OCI-LY3 (cell line): ENCODE measurements around the gene TEX29.

ENCODE experiments used
- H2AFZ ChIP-seq: fragments of 200-600, 300-600 bp; shearing (Covaris generic); 2 replicates; pipeline ENCODE4 v1.6.0; 2014; ENCODE audit warnings: antibody characterized with exemption, low read depth, low read length
- H3K27ac ChIP-seq: fragments of 200-600, 300-600 bp; sonication (generic); 2 replicates; pipeline ENCODE4 v1.5.1; 2014; ENCODE audit warnings: mild to moderate bottlenecking, low read length, moderate library complexity, mixed read lengths
- H3K27me3 ChIP-seq: fragments of 200-600, 300-600 bp; sonication (generic); 2 replicates; pipeline ENCODE4 v1.6.1; 2014; ENCODE audit warnings: low read depth, low read length, mixed read lengths
- H3K36me3 ChIP-seq: fragments of 200-600, 300-600 bp; sonication (generic); replicated peaks from 2 replicates; pipeline ENCODE3; 2014; ENCODE audit warnings: low read depth, low read length, mixed read lengths
- H3K4me1 ChIP-seq: fragments of 300-600, 200-600 bp; sonication (generic); 2 replicates; pipeline ENCODE4 v1.6.1; 2014; ENCODE audit warnings: low read length, mixed read lengths
- H3K4me2 ChIP-seq: fragments of 200-600, 300-600 bp; sonication (generic); 2 replicates; pipeline ENCODE4 v1.6.1; 2014; ENCODE audit warnings: low read length, mixed read lengths
- H3K4me3 ChIP-seq: fragments of 300-600, 200-600 bp; sonication (generic); 2 replicates; pipeline ENCODE4 v1.5.1; 2014; ENCODE audit warnings: antibody characterized with exemption, mild to moderate bottlenecking, low read length, moderate library complexity
- H3K79me2 ChIP-seq: fragments of 300-600, 200-600 bp; shearing (Covaris generic); 2 replicates; pipeline ENCODE4 v1.6.1; 2014; ENCODE audit warnings: mild to moderate bottlenecking, low read length, mixed read lengths
- H3K9ac ChIP-seq: fragments of 300-600, 200-600 bp; shearing (Covaris generic); 2 replicates; pipeline ENCODE4 v1.6.0; 2014; ENCODE audit warnings: mild to moderate bottlenecking, low read length, moderate library complexity
- H3K9me3 ChIP-seq: fragments of 200-600, 300-600 bp; shearing (Covaris generic); 2 replicates; pipeline ENCODE4 v1.6.1; 2014; ENCODE audit warnings: low read length, mixed read lengths; ENCODE audit not compliant: insufficient read depth
- H4K20me1 ChIP-seq: fragments of 200-600, 300-600 bp; sonication (generic); 2 replicates; pipeline ENCODE4 v1.6.1; 2016; ENCODE audit warnings: low read length, mixed read lengths; ENCODE audit not compliant: insufficient read depth
- EZH2phosphoT487 ChIP-seq: fragments of 200-600 bp; shearing (Covaris generic); IDR thresholded peaks from 2 replicates; pipeline ENCODE4 v1.6.1; 2018; ENCODE audit warnings: antibody characterized with exemption, mixed run types, low read depth
- TF ChIP-seq, protein P1 (sequence below): fragments of 200-600, 300-600 bp; sonication (generic); IDR thresholded peaks from 2 replicates; pipeline ENCODE4 v1.5.1; 2014; ENCODE audit warnings: antibody characterized with exemption, low read length, low read depth

The TEX29 gene

DNA sequence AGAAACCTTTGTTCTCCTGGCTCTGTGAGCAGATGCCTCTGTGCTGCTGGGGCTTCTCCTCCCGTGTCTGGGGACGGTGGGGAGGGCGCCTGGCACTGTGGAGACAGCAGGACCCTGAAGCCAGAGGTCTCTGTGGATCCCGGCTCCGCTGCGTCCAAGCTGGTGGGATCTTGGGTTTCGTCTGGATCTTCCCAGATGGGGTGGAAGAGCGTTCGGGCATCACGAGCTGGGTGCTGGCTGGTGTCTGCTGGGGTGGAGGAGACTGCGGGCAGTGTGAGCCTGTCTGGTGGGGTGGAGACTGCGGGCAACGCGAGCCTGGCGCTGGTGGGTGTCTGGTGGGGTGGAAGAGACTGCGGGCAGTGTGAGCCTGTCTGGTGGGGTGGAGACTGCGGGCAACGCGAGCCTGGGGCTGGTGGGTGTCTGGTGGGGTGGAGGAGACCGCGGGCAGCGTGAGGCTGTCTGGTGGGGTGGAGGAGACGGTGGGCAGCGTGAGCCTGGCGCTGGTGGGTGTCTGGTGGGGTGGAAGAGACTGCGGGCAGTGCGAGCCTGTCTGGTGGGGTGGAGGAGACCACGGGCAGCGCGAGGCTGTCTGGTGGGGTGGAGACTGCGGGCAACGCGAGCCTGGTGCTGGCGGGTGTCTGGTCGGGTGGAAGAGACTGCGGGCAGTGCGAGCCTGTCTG lies 5.6 kb downstream of the TEX29 start:
- no peak overlapping the region for H3K4me3 ChIP-seq
- no peaks in the 10 kb centered on the region for H3K27me3 ChIP-seq
- no peaks in the 10 kb centered on the region for H3K36me3 ChIP-seq
- H4K20me1 ChIP-seq = no peaks in the 10 kb centered on the region
- no peaks in the 10 kb centered on the region for H3K9me3 ChIP-seq
- H3K4me2 ChIP-seq = no peak overlapping the region
- no peak for TF ChIP-seq EZH2phosphoT487
- TF ChIP-seq, protein P1, sequence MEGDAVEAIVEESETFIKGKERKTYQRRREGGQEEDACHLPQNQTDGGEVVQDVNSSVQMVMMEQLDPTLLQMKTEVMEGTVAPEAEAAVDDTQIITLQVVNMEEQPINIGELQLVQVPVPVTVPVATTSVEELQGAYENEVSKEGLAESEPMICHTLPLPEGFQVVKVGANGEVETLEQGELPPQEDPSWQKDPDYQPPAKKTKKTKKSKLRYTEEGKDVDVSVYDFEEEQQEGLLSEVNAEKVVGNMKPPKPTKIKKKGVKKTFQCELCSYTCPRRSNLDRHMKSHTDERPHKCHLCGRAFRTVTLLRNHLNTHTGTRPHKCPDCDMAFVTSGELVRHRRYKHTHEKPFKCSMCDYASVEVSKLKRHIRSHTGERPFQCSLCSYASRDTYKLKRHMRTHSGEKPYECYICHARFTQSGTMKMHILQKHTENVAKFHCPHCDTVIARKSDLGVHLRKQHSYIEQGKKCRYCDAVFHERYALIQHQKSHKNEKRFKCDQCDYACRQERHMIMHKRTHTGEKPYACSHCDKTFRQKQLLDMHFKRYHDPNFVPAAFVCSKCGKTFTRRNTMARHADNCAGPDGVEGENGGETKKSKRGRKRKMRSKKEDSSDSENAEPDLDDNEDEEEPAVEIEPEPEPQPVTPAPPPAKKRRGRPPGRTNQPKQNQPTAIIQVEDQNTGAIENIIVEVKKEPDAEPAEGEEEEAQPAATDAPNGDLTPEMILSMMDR = no peak
- no peak overlapping the region for H2AFZ ChIP-seq
- no peaks in the 10 kb centered on the region for H3K79me2 ChIP-seq
- H3K4me1 ChIP-seq = no peaks in the 10 kb centered on the region
- no peak overlapping the region for H3K27ac ChIP-seq
- H3K9ac ChIP-seq = no peak overlapping the region

DNA sequence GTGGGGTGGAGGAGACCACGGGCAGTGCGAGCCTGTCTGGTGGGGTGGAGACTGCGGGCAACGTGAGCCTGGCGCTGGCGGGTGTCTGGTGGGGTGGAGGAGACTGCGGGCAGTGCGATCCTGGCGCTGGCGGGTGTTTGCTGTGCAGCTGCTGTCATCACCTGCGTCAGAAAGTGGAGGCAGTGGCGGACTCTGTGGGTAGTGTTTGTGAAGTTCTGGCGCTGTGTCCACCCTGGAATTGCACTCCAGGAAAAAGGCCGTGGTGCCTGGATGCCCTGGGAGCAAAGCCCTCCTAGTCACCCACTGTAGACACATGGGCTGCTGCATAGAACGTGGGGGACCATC lies 6.2 kb downstream of the TEX29 start:
- Histone ChIP-seq H3K27me3 (no peaks in the 10 kb centered on the region), H3K4me3 (no peak overlapping the region)
- TF ChIP-seq, protein P1 = no peak
- no peak for TF ChIP-seq EZH2phosphoT487

DNA sequence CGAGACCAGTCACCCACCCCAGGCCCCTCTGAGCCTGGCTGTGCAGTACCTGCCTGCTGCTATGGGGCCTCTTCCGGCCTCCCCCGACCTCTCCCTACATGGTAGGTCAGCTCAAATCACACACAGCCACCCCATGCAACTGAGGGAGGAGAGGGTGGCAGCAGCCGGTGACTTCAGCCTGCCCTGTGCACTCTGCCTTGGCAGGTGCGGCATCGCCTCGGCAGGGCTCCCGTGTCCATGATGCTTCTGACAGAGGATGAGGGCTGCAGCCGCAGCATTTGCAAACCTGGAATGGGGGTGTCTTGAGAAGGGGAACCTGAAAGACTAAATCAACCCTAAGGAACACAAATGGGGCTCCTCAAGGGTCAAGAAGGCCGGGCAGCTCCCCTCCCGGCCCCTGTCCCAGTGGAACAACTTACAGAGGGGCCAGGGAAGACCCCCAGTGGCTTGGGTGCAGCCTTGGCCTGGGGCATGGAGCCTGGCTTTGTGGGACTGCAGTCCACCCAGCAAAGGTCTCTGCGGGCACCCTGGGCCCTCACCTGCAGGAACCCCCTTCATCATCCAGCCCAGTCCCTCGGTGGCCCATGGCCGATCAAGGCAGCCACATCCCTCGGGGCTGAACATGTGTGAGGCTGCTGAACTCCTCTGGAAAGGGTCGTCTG lies 6.7 kb downstream of the TEX29 start:
- H3K4me3 ChIP-seq = no peak overlapping the region
- H3K4me2 ChIP-seq = no peak overlapping the region
- H3K36me3 ChIP-seq = no peaks in the 10 kb centered on the region
- no peak for TF ChIP-seq EZH2phosphoT487
- H3K4me1 ChIP-seq = no peaks in the 10 kb centered on the region
- no peaks in the 10 kb centered on the region for H3K9me3 ChIP-seq
- no peak overlapping the region for H3K9ac ChIP-seq
- no peaks in the 10 kb centered on the region for H3K27me3 ChIP-seq
- H2AFZ ChIP-seq = no peak overlapping the region
- no peaks in the 10 kb centered on the region for H4K20me1 ChIP-seq
- no peak overlapping the region for H3K27ac ChIP-seq
- H3K79me2 ChIP-seq = no peaks in the 10 kb centered on the region

More for the DNA sequence above, 6.2 kb downstream of the TEX29 start:
- H4K20me1 ChIP-seq = no peaks in the 10 kb centered on the region
- no peak overlapping the region for H3K27ac ChIP-seq
- no peaks in the 10 kb centered on the region for H3K9me3 ChIP-seq
- no peaks in the 10 kb centered on the region for H3K4me1 ChIP-seq
- no peak overlapping the region for H3K9ac ChIP-seq
- H3K79me2 ChIP-seq = no peaks in the 10 kb centered on the region
- H3K4me2 ChIP-seq = no peak overlapping the region
- H2AFZ ChIP-seq = no peak overlapping the region
- no peaks in the 10 kb centered on the region for H3K36me3 ChIP-seq

DNA sequence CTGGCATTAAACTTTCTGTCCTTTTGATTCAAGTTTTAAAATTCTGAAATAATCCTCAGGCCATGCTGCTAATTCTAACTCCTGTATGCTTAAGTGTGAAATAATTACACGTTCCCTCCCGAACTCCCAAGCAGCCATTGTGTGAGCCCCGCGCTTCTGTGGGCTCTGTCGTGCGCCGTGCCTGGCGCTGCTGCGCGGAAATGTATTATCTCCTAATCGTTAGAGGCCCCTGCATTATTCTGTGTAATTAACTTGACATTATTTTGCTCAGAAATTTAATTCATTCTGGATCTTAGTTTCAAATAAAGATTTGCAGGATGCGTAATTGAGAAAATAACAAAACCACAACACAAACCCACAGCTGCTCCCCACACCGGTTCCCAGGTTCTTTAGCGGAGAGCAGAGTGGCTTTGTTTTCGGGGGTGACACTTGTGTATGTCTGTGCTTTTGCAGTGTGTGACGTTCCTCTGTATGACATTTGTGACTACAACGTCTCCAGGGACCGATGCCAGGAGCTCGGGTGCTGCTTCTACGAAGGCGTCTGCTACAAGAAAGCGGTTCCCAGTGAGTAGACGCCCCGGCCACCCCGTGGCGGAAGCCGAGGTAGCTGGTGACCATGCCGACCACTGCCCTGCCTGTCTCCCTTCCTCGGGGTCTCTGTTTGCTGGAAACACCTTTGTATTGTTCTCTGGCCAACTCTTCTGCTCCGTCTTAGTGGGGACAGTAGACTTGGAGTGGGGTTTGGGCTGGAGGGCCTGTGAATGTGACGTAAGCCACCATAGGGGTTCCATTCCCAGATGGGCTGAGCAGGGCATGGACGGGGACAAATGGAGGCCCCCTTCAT lies 7.5 kb downstream of the TEX29 start:
- no peak for TF ChIP-seq EZH2phosphoT487
- TF ChIP-seq, protein P1 = no peak
- no peak overlapping the region for H3K4me2 ChIP-seq
- no peak overlapping the region for H3K27ac ChIP-seq
- H3K4me1 ChIP-seq = no peaks in the 10 kb centered on the region
- H3K9me3 ChIP-seq = no peaks in the 10 kb centered on the region
- H4K20me1 ChIP-seq = no peaks in the 10 kb centered on the region
- no peaks in the 10 kb centered on the region for H3K27me3 ChIP-seq
- H3K9ac ChIP-seq = no peak overlapping the region
- H3K36me3 ChIP-seq = no peaks in the 10 kb centered on the region
- H3K79me2 ChIP-seq = no peaks in the 10 kb centered on the region
- no peak overlapping the region for H3K4me3 ChIP-seq
- no peak overlapping the region for H2AFZ ChIP-seq
